ENCODE measurements around the gene APBA1. TPM values are rescaled to one million over a fixed set of nuclear protein-coding genes. Genes with fewer than 3 reads are reported as not detected.

APBA1 gene
- total and polyA plus RNA-seq, 2 of the 8 experiments (the other 6 are each of a cell fraction or from before 2014, with no cell fraction given): 0.36 to 0.60 TPM

GRCh38 chr9:69589156-69589555 lies 83.0 kb downstream of the APBA1 start:
- H3K4me3 ChIP-seq (ENCODE audit: extremely low read depth in 1 of 4, insufficient read depth in 2 of 4, low read depth in 3 of 4, low read length in 4 of 4): no peak overlapping the region

More at GRCh38 chr9:69589156-69589555, 83.0 kb downstream of the APBA1 start:
- Histone ChIP-seq H4K91ac (replicated peaks; ENCODE audit: insufficient read length, low read length) (no peak overlapping the region), H4K8ac (ENCODE audit: extremely low read depth, insufficient read depth, low read length) (no peak overlapping the region), H3K4me1 (replicated peaks in 1 of 4; ENCODE audit: control insufficient read depth in 3 of 4, insufficient read depth in 4 of 4, low read length in 3 of 4) (no peaks in the 10 kb centered on the region; a peak in 1 of 7 replicates), H3K79me2 (ENCODE audit: control insufficient read depth in 1 of 2, insufficient read depth in 2 of 2, low read length in 2 of 2) (no peaks in the 10 kb centered on the region), H3K4me2 (ENCODE audit: insufficient read depth in 1 of 2, low read depth in 2 of 2, low read length in 2 of 2) (no peak overlapping the region), H3K18ac (ENCODE audit: extremely low read depth, low read length) (no peak overlapping the region), H3K79me1 (ENCODE audit: low read depth, low read length) (no peaks in the 10 kb centered on the region), H3K56ac (replicated peaks; ENCODE audit: insufficient read length, low read depth, low read length) (no peak overlapping the region), H2AFZ (ENCODE audit: low read length) (no peak overlapping the region), H3K23me2 (ENCODE audit: low read depth, low read length) (no peaks in the 10 kb centered on the region), H3K27ac (ENCODE audit: low read depth, low read length) (no peak overlapping the region), H2BK20ac (ENCODE audit: low read length) (no peak overlapping the region), H2AK5ac (ENCODE audit: low read depth, low read length) (no peak overlapping the region), H3K9ac (replicated peaks in 1 of 4; ENCODE audit: extremely low read depth in 1 of 4, low read depth in 3 of 4, low read length in 3 of 4) (no peak overlapping the region), H3K9me3 (ENCODE audit: insufficient read depth in 2 of 2, low read depth in 1 of 2, low read length in 1 of 2) (no peaks in the 10 kb centered on the region), H2BK5ac (ENCODE audit: low read depth, low read length) (no peak overlapping the region), H3K4ac (replicated peaks; ENCODE audit: insufficient read length, low read depth, low read length) (no peak overlapping the region), H4K5ac (ENCODE audit: insufficient read length, low read depth, low read length) (no peak overlapping the region), H3K23ac (ENCODE audit: insufficient read length) (no peak overlapping the region), H3K36me3 (ENCODE audit: control insufficient read depth in 2 of 4, insufficient read depth in 4 of 4, low read length in 3 of 4) (no peaks in the 10 kb centered on the region), H4K20me1 (replicated peaks in 1 of 2; ENCODE audit: control insufficient read depth in 1 of 2, insufficient read depth in 2 of 2, low read length in 2 of 2) (no peaks in the 10 kb centered on the region), H2BK12ac (ENCODE audit: low read depth, low read length) (no peak overlapping the region), H2BK15ac (ENCODE audit: low read length) (no peak overlapping the region), H3K14ac (ENCODE audit: insufficient read length) (no peak overlapping the region), H2BK120ac (replicated peaks; ENCODE audit: low read depth, low read length) (no peak overlapping the region), H3K27me3 (replicated peaks in 1 of 4; ENCODE audit: control insufficient read depth in 3 of 4, extremely low read depth in 1 of 4, insufficient read depth in 3 of 4, low read length in 3 of 4) (no peaks in the 10 kb centered on the region; a peak in 2 of 7 replicates)
- ChIA-PET POLR2A (ENCODE audit: partially characterized antibody) (interaction anchor here (1.0 kb wide), 1 partner anchor 14 kb away, joined by 3 read pairs; no protein-coding TSS in a partner anchor), CTCF (ENCODE audit: partially characterized antibody) (interaction anchor here (1.5 to 1.7 kb wide), 2 partner anchors 8 to 14 kb away, joined by 3 to 5 read pairs; no protein-coding TSS in a partner anchor)
- TF ChIP-seq PHF8 (conservative IDR thresholded peaks at IDR 0.05; ENCODE audit: low read depth, low read length) (no peak), YY1 (IDR thresholded peaks at IDR 0.05; ENCODE audit: low read depth, low read length) (no peak), GABPA (IDR thresholded peaks at IDR 0.05; ENCODE audit: borderline replicate concordance, insufficient read depth, low read length) (no peak), NRF1 (IDR thresholded peaks at IDR 0.05; ENCODE audit: low read depth, low read length) (no peak), CBX8 (IDR thresholded peaks at IDR 0.05; ENCODE audit: borderline replicate concordance, low read depth, low read length) (no peak)
- WGBS, 2 experiments (ENCODE audit: extremely low coverage in 1 of 2, insufficient coverage in 1 of 2, insufficient read length in 1 of 2, insufficient replicate concordance in 2 of 2, low coverage in 1 of 2, low lambda C conversion rate in 2 of 2, missing lambda C conversion rate in 1 of 2): 88% methylated on average over 3 of the region's 3 CpGs; no CpG with 5 or more reads in 1 of the 2 experiments
- no peak for DNase-seq (ENCODE audit: low read depth in 1 of 2, low spot score in 2 of 2)
- FAIRE-seq: no peak

Data from H1 (cell line).